GM23338 (cell line): ENCODE data around the gene CMC2. TPM values are rescaled to one million over a fixed set of nuclear protein-coding genes. Genes with fewer than 3 reads are reported as not detected.
A peak's percentile ranks its signal among the peaks of the same experiment; 100 is the strongest.

Experiments used
- ATAC-seq: fragments of 200-7000 bp; cut with Tn5 transposase; 3 replicates; pipeline ENCODE4 v1.9.1; 2020
- DNase-seq: peaks from one replicate; pipeline ENCODE4 v3.0.0-alpha.2; 2015; ENCODE audit warnings: low spot score
- H2AFZ ChIP-seq: fragments of 200-600 bp; sonication (generic); 2 replicates; pipeline ENCODE4 v1.8.0; 2016; ENCODE audit warnings: antibody characterized with exemption, mild to moderate bottlenecking, moderate library complexity
- H3F3A ChIP-seq: fragments of 200-600 bp; sonication (generic); replicated peaks from 2 replicates; pipeline ENCODE4 v1.8.0; 2017; ENCODE audit warnings: antibody characterized with exemption, mixed run types, low read depth
- H3K27ac ChIP-seq: fragments of 200-600 bp; sonication (generic); 2 replicates; pipeline ENCODE4 v1.6.1; 2016; ENCODE audit warnings: low read depth
- H3K27me3 ChIP-seq: fragments of 200-600 bp; sonication (generic); 2 replicates; pipeline ENCODE4 v1.8.0; 2016; ENCODE audit warnings: mild to moderate bottlenecking, mixed run types, moderate library complexity; ENCODE audit not compliant: insufficient read depth
- H3K36me3 ChIP-seq: fragments of 200-600 bp; sonication (generic); 2 replicates; pipeline ENCODE4 v1.8.0; 2016; ENCODE audit warnings: mild to moderate bottlenecking; ENCODE audit not compliant: insufficient read depth
- H3K4me1 ChIP-seq: fragments of 200-600 bp; sonication (generic); 2 replicates; pipeline ENCODE4 v1.8.0; 2016; ENCODE audit warnings: mild to moderate bottlenecking, moderate library complexity; ENCODE audit not compliant: insufficient read depth
- H3K4me2 ChIP-seq: fragments of 200-600 bp; sonication (generic); 2 replicates; pipeline ENCODE4 v1.7.1; 2017; ENCODE audit warnings: mixed run types
- H3K4me3 ChIP-seq: fragments of 200-600 bp; sonication (generic); 2 replicates; pipeline ENCODE4 v1.6.1; 2016; ENCODE audit warnings: mixed run types
- H3K79me2 ChIP-seq: fragments of 200-600 bp; sonication (generic); replicated peaks from 2 replicates; pipeline ENCODE4 v1.8.0; 2017; ENCODE audit warnings: mild to moderate bottlenecking; ENCODE audit not compliant: insufficient read depth
- H3K9me2 ChIP-seq: fragments of 200-600 bp; sonication (generic); 2 replicates; pipeline ENCODE4 v1.8.0; 2017; ENCODE audit not compliant: insufficient read depth
- H4K20me1 ChIP-seq: fragments of 200-600 bp; sonication (generic); replicated peaks from 2 replicates; pipeline ENCODE4 v1.8.0; 2017; ENCODE audit warnings: mild to moderate bottlenecking; ENCODE audit not compliant: insufficient read depth
- H3K27ac Mint-ChIP-seq: 2 replicates; pipeline ENCODE4 v1.8.0; 2020; ENCODE audit warnings: inconsistent platforms, mild to moderate bottlenecking, moderate library complexity, mixed read lengths
- H3K27me3 Mint-ChIP-seq: 3 replicates; pipeline ENCODE4 v1.8.0; 2022; ENCODE audit warnings: low read depth, mild to moderate bottlenecking, moderate library complexity, mixed read lengths, inconsistent platforms; ENCODE audit not compliant: insufficient read depth, poor library complexity
- H3K36me3 Mint-ChIP-seq: 3 replicates; pipeline ENCODE4 v1.8.0; 2021; ENCODE audit warnings: low read depth, mild to moderate bottlenecking, inconsistent platforms, moderate library complexity, mixed read lengths
- H3K4me1 Mint-ChIP-seq: 3 replicates; pipeline ENCODE4 v1.8.0; 2020; ENCODE audit warnings: mild to moderate bottlenecking, inconsistent platforms, mixed read lengths
- H3K4me3 Mint-ChIP-seq: 3 replicates; pipeline ENCODE4 v1.8.0; 2021; ENCODE audit warnings: moderate library complexity, mild to moderate bottlenecking, inconsistent platforms, mixed read lengths
- H3K9me3 Mint-ChIP-seq: 3 replicates; pipeline ENCODE4 v1.8.0; 2020; ENCODE audit warnings: moderate library complexity, mild to moderate bottlenecking, inconsistent platforms, mixed read lengths
- CTCF ChIP-seq, 2 experiments: fragments of 200-600 bp in 1 of 2; sonication (generic) in 1 of 2; conservative IDR thresholded peaks; 2 replicates each; pipeline versions ENCODE4 v1.5.1 to v1.6.1; 2016 to 2017; ENCODE audit warnings: antibody characterized with exemption in 2 of 2, low read depth in 2 of 2, mild to moderate bottlenecking in 2 of 2, moderate library complexity in 1 of 2
- EZH2 ChIP-seq: fragments of 200-600 bp; sonication (generic); IDR thresholded peaks from one replicate; pipeline ENCODE4 v1.8.0; 2017; ENCODE audit warnings: antibody characterized with exemption, mild to moderate bottlenecking, low read depth; ENCODE audit not compliant: unreplicated experiment
- EZH2phosphoT487 ChIP-seq: fragments of 200-600 bp; sonication (generic); IDR thresholded peaks from one replicate; pipeline ENCODE4 v1.8.1; 2018; ENCODE audit warnings: antibody characterized with exemption; ENCODE audit not compliant: unreplicated experiment
- NANOG ChIP-seq: IDR thresholded peaks from 2 replicates; pipeline ENCODE4 v1.6.1; 2016; ENCODE audit warnings: antibody characterized with exemption, borderline replicate concordance
- POLR2AphosphoS5 ChIP-seq: IDR thresholded peaks from 2 replicates; pipeline ENCODE4 v1.6.1; 2016; ENCODE audit warnings: antibody characterized with exemption, low read depth
- STAT1 ChIP-seq: IDR thresholded peaks from one replicate; pipeline ENCODE4 v1.6.1; 2016; ENCODE audit warnings: antibody characterized with exemption; ENCODE audit not compliant: unreplicated experiment
- ZNF114 ChIP-seq: fragments of 250-450 bp; sonication (Bioruptor Pico); IDR thresholded peaks from 2 replicates; pipeline ENCODE4 v1.5.0; 2020; ENCODE audit warnings: mild to moderate bottlenecking, moderate library complexity
- polyA plus RNA-seq: library from polyadenylated mRNA; unstranded; fragments of >200 nt; fragmentation: Nextera tagmentation; extraction: Ambion mirVana; gene quantifications from 2 replicates; pipeline ENCODE4 v1.2.1, GENCODE V29; 2016
- total RNA-seq: library from RNA; depleted of rRNA; stranded (reverse); fragments of >200 nt; shearing (Covaris generic); gene quantifications from 2 replicates; pipeline ENCODE4 v1.2.3, GENCODE V29; 2014
- TF ChIP-seq, protein P1 (sequence below): IDR thresholded peaks from 2 replicates; pipeline ENCODE4 v1.6.1; 2016; ENCODE audit warnings: antibody characterized with exemption

CMC2 gene
- total and polyA plus RNA-seq, 2 experiments from 2014 or later: 35.7 to 211 TPM

GRCh38 chr16:80931801-80932707 lies 74.6 kb downstream of the CMC2 start (continued):
- no peak for TF ChIP-seq EZH2phosphoT487
- TF ChIP-seq STAT1: no peak
- TF ChIP-seq, protein P1, sequence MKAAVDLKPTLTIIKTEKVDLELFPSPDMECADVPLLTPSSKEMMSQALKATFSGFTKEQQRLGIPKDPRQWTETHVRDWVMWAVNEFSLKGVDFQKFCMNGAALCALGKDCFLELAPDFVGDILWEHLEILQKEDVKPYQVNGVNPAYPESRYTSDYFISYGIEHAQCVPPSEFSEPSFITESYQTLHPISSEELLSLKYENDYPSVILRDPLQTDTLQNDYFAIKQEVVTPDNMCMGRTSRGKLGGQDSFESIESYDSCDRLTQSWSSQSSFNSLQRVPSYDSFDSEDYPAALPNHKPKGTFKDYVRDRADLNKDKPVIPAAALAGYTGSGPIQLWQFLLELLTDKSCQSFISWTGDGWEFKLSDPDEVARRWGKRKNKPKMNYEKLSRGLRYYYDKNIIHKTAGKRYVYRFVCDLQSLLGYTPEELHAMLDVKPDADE: no peak
- no peak for TF ChIP-seq POLR2AphosphoS5
- TF ChIP-seq NANOG: no peak

GRCh38 chr16:80924372-80924978 lies 82.2 kb downstream of the CMC2 start:
- Mint-ChIP-seq H3K36me3 (no peaks in the 10 kb centered on the region), H3K27me3 (peaks cover 10% of the 10 kb centered on the region), H3K27ac (no peak overlapping the region), H3K4me3 (no peak overlapping the region), H3K4me1 (peaks cover 2% of the 10 kb centered on the region; the same call in 1 of the 3 replicates), H3K9me3 (no peaks in the 10 kb centered on the region)
- H3K27ac ChIP-seq: no peak overlapping the region
- H3F3A ChIP-seq: no peaks in the 10 kb centered on the region
- H2AFZ ChIP-seq: peak overlapping the region; percentile 73; the same call in 1 of the 2 replicates
- H3K27me3 ChIP-seq: no peaks in the 10 kb centered on the region
- H3K4me3 ChIP-seq: no peak overlapping the region
- H3K9me2 ChIP-seq: no peaks in the 10 kb centered on the region
- no peaks in the 10 kb centered on the region for H4K20me1 ChIP-seq
- H3K4me2 ChIP-seq: no peak overlapping the region
- TF ChIP-seq CTCF (conservative IDR thresholded peaks at IDR 0.05; ENCODE audit: low read depth in 2 of 2): peak; percentile 95 to 99
- TF ChIP-seq EZH2: no peak
- TF ChIP-seq, protein P1: no peak
- no peak for TF ChIP-seq ZNF114
- no peak for TF ChIP-seq STAT1
- H3K79me2 ChIP-seq: no peaks in the 10 kb centered on the region
- DNase-seq (peak; percentile 90), ATAC-seq (peak; percentile 98)
- H3K36me3 ChIP-seq: no peaks in the 10 kb centered on the region
- H3K4me1 ChIP-seq: no peaks in the 10 kb centered on the region; the same call in 1 of the 2 replicates
